Ammon's horn (tissue), 1 donor: Measurements from ENCODE around the gene PCDHGA12.

Experiments
- DNase-seq: peaks from one replicate; pipeline ENCODE4 v3.0.0-alpha.2; 2016; ENCODE audit warnings: low spot score

Gene PCDHGA12

GRCh38 chr5:141439411-141440141 lies 9.3 kb downstream of the PCDHGA12 start:
- DNase-seq, result peak; percentile 13

- DNase-seq, result no peak
These were observed 10.0 kb downstream of the PCDHGA12 start for GRCh38 chr5:141440341-141440740.

- DNase-seq, result no peak
These were observed 11.4 kb downstream of the PCDHGA12 start for GRCh38 chr5:141441571-141442170.

GRCh38 chr5:141465351-141465750 lies 35.0 kb downstream of the PCDHGA12 start:
- DNase-seq, result no peak

GRCh38 chr5:141475625-141476131 lies 45.4 kb downstream of the PCDHGA12 start, which contains the start of gene PCDHGC3:
Gene PCDHGC3, plus strand, starts transcription at chr5:141475966. Its CDS starts 151 bp downstream, at chr5:141476117.
- peak; percentile 92 for DNase-seq

GRCh38 chr5:141476132-141476911 lies 46.0 kb downstream of the PCDHGA12 start:
- peak; percentile 62 for DNase-seq

GRCh38 chr5:141477044-141477575 lies 46.8 kb downstream of the PCDHGA12 start:
- no peak for DNase-seq

GRCh38 chr5:141477815-141478214 lies 47.5 kb downstream of the PCDHGA12 start:
- no peak for DNase-seq

GRCh38 chr5:141478321-141478945 lies 48.1 kb downstream of the PCDHGA12 start:
- no peak for DNase-seq

GRCh38 chr5:141479776-141480175 lies 49.5 kb downstream of the PCDHGA12 start:
- DNase-seq, result no peak
